SK-N-SH treated with all-trans-retinoic acid at 6 μM for 48 hours (cell line): ENCODE data around the gene B4GALT2.
A peak's percentile ranks its signal among the peaks of the same experiment; 100 is the strongest.

Source experiments
- ATAC-seq: fragments of 200-7000 bp; cut with Tn5 transposase; 3 replicates; pipeline ENCODE4 v1.9.1; 2020; ENCODE audit warnings: mild to moderate bottlenecking, moderate library complexity
- ARNTL ChIP-seq: fragments of 450-650 bp; formaldehyde crosslinking; IDR thresholded peaks from 2 replicates; pipeline ENCODE4 v1.5.0; 2020; ENCODE audit warnings: low read depth, mild to moderate bottlenecking, moderate library complexity, borderline replicate concordance
- BACH2 ChIP-seq: fragments of 250-450 bp; sonication (Bioruptor Pico); IDR thresholded peaks from 2 replicates; pipeline ENCODE4 v1.9.0; 2021; ENCODE audit warnings: mild to moderate bottlenecking, borderline replicate concordance
- CSDC2 ChIP-seq: fragments of 250-450 bp; sonication (Bioruptor Pico); IDR thresholded peaks from 2 replicates; pipeline ENCODE4 v1.5.0; 2020; ENCODE audit warnings: mild to moderate bottlenecking, moderate library complexity
- ESRRG ChIP-seq: fragments of 250-450 bp; sonication (Bioruptor Pico); IDR thresholded peaks from 2 replicates; pipeline ENCODE4 v1.6.1; 2021; ENCODE audit warnings: mild to moderate bottlenecking
- GLIS3 ChIP-seq: fragments of 250-450 bp; sonication (Bioruptor Pico); IDR thresholded peaks from 2 replicates; pipeline ENCODE4 v1.5.0; 2020; ENCODE audit warnings: mild to moderate bottlenecking, moderate library complexity
- ISL1 ChIP-seq: fragments of 250-450 bp; sonication (Bioruptor Pico); IDR thresholded peaks from 2 replicates; pipeline ENCODE4 v2.1.2; 2022; ENCODE audit warnings: mild to moderate bottlenecking, moderate library complexity
- OSR1 ChIP-seq: fragments of 250-450 bp; sonication (Bioruptor Pico); IDR thresholded peaks from 2 replicates; pipeline ENCODE4 v1.8.0; 2022; ENCODE audit warnings: moderate library complexity, mild to moderate bottlenecking, inconsistent platforms
- SNAI2 ChIP-seq: fragments of 250-450 bp; sonication (Bioruptor Pico); IDR thresholded peaks from 2 replicates; pipeline ENCODE4 v1.5.0; 2020; ENCODE audit warnings: mild to moderate bottlenecking, moderate library complexity
- TCF4 ChIP-seq: fragments of 250-450 bp; sonication (Bioruptor Pico); IDR thresholded peaks from 2 replicates; pipeline ENCODE4 v1.8.0; 2021; ENCODE audit warnings: mild to moderate bottlenecking, moderate library complexity, borderline replicate concordance
- TOX ChIP-seq: fragments of 250-450 bp; sonication (Bioruptor Pico); IDR thresholded peaks from 2 replicates; pipeline ENCODE4 v1.8.0; 2021; ENCODE audit warnings: mild to moderate bottlenecking, moderate library complexity, borderline replicate concordance
- ZC3H10 ChIP-seq: fragments of 250-450 bp; sonication (Bioruptor Pico); IDR thresholded peaks from 2 replicates; pipeline ENCODE4 v1.5.1; 2021; ENCODE audit warnings: mild to moderate bottlenecking, moderate library complexity
- ZFP3 ChIP-seq: fragments of 250-450 bp; sonication (Bioruptor Pico); IDR thresholded peaks from 2 replicates; pipeline ENCODE4 v1.5.0; 2020; ENCODE audit warnings: mild to moderate bottlenecking, moderate library complexity
- ZFP30 ChIP-seq: fragments of 450-650 bp; formaldehyde crosslinking; IDR thresholded peaks from 2 replicates; pipeline ENCODE4 v1.5.0; 2022; ENCODE audit warnings: mild to moderate bottlenecking, moderate library complexity
- ZNF565 ChIP-seq: fragments of 450-650 bp; formaldehyde crosslinking; conservative IDR thresholded peaks from 2 replicates; pipeline ENCODE4 v1.5.0; 2020; ENCODE audit warnings: low read depth, mild to moderate bottlenecking, moderate library complexity
- ZNF70 ChIP-seq: fragments of 450-650 bp; formaldehyde crosslinking; IDR thresholded peaks from 2 replicates; pipeline ENCODE4 v1.5.0; 2020; ENCODE audit warnings: mild to moderate bottlenecking, moderate library complexity
- ZNF8 ChIP-seq: fragments of 450-650 bp; formaldehyde crosslinking; IDR thresholded peaks from 2 replicates; pipeline ENCODE4 v1.5.0; 2020; ENCODE audit warnings: mild to moderate bottlenecking, moderate library complexity
- TF ChIP-seq, protein P1 (sequence below): fragments of 250-450 bp; sonication (Bioruptor Pico); IDR thresholded peaks from 2 replicates; pipeline ENCODE4 v1.8.0; 2020; ENCODE audit warnings: mild to moderate bottlenecking, moderate library complexity, borderline replicate concordance
- TF ChIP-seq, protein P2 (sequence below): fragments of 250-450 bp; sonication (Bioruptor Pico); IDR thresholded peaks from 2 replicates; pipeline ENCODE4 v1.5.0; 2020; ENCODE audit warnings: mild to moderate bottlenecking, moderate library complexity
- TF ChIP-seq, protein P3 (sequence below): fragments of 250-450 bp; sonication (Bioruptor Pico); IDR thresholded peaks from 2 replicates; pipeline ENCODE4 v1.5.1; 2021; ENCODE audit warnings: mild to moderate bottlenecking, moderate library complexity
- TF ChIP-seq, protein P4 (sequence below): fragments of 250-450 bp; sonication (Bioruptor Pico); IDR thresholded peaks from 2 replicates; pipeline ENCODE4 v1.8.0; 2021; ENCODE audit warnings: low read depth, mild to moderate bottlenecking, moderate library complexity, borderline replicate concordance

B4GALT2 gene

DNA sequence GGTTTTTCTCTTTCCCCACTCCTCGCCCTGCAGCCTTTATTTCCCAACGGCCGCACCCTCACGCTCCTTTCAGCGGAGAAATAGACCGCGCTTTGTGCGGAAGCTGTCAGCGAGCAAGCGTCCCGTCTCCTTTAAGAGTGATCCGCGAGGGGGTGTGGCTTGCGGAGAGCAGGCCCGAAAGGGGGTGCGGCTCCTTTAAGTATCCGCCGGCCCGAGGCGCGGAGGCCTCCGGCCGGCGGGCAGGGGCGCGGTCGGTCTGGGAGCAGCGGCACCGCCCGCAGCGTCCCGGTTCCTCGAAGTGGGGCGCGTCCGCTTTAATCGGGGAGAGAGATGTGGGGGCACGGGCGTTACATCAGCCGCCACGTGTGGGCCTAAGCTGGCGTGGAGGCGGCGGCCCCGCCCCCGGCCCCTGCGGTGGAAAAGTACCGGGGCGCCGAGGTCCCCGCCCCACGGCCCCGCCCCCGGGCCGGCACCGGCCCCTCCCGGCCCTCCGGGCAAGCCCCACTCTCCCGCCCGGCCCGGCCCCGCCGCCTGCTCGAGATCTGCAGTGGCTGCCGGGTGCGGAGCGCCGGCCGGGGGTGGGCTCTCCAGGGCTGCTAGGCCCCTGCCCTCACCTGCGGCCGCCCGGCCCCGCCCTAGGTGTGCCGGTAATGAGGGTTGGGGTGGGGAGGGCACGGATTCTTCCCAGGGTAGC lies 51.0 kb downstream of the B4GALT2 start:
- TF ChIP-seq ZNF565 (CRISPR knock-in tag) (no peak), CSDC2 (no peak), ZFP3 (CRISPR knock-in tag) (no peak), ESRRG (CRISPR knock-in tag) (no peak), SNAI2 (no peak), ZNF8 (CRISPR knock-in tag) (no peak), ZFP30 (CRISPR knock-in tag) (no peak), OSR1 (CRISPR knock-in tag) (no peak), TOX (CRISPR knock-in tag) (no peak)
- peak; percentile 83 for ATAC-seq

DNA sequence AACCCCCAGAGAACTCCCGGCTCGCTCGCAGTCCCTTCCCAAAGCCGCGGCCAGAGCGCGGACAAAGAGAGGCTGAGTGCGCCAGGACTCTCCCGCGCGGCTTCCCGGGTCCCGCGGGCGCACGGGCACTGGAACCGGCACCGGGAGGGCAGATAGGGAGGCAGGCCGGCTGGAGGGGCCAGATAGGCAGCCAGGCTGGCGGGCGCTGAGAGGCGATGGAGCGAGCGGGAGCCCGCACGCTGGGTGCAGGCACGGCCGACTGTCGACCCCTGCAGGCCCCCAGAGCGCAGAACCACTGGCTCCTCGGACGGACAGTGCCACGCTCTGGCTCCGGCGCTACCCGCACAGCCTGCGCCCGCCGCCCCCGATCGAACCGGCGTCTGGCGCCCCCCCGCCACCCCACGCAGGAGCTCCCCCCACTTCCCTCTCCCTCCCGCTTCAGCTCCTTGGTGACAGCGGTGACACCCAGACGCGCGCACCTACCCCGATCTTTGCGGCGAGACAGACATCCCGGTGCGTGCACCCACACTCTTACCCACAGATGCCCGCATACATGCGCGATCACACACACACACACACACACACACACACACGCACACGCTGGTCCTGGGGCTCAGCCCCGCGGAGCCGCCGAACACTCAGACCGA lies 51.7 kb downstream of the B4GALT2 start:
- ATAC-seq, result peak; percentile 71
- no peak for TF ChIP-seq ZFP3 (CRISPR knock-in tag)

DNA sequence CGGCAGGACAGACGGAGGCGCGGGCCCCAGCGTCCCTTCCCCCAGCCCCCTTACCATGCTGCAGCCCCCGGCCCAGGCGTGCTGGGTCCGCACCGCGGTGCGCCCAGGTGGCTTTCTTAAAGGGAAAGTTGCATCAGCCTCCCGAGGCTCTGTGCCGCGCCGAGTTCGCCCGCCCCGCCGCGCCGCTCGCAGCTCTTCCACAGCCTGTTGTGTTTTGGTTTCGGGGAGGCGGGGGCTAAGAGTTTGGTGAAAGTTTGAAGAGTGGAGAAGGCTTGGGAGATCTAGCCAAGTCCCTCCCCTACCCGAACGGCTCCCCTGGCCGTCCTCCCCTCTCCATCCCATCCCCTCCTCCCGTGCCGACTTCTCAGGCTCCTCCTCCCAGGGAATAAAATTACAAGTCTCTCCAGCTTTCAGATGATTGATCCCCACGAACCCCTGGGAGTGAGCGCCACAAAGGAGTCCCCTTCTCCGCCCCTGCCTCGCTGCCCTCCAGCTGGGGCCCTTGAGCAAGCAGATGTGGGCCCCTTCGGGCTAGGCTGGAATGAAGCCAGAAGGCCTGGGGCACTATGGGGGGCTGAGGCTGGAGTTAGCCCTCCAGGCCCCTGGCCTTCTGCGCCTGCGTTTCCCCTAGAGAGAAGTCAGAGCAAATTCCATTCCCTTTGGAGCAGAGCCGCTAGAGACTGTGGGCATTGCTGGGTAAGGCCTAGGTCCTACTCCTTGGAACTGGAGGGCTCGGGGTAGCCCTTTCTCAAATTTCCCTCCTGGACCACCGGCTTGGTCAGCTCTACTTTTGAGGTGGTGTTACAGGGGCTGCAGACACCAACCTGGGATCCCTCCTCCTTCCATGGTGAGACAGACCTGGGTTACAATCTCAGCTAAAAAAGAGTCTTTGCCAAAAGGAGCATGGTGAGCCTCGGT lies 52.5 kb downstream of the B4GALT2 start, which contains the start of gene SLC6A9:
Gene SLC6A9 (minus strand): TSS at position 211 of the 918 bp plus-strand sequence. CDS start 7,185 bp downstream, outside the sequence.
- ATAC-seq, result peak; percentile 28

DNA sequence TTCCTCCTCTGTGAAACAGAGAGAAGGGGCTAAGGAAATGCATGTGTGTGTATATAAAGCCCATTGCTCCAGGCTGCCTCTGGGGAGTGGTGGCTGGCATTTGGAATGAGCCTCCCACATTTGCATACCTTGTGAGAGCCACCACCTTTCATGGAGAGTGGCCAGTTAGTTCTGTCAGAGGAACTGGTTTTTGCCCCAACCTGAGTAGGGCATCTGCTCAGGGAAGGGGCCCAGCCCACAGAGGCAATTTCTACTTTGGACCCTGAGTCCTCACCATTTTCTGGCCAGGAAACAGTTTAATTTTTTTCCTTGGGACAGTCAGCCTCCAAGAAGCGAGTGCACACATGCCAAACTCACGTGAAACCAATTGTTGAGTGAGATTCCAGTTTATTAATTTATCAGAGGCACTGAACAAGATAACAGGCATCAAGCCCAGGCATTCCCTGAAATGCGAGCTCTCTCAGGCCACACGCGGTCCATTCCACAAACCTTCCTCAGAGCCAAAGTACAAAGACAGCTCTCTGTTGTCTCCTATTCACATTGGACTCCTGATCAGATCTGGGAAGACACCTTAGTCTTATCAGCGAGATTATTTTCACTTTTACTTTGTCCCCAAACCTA lies 53.3 kb downstream of the B4GALT2 start:
- TF ChIP-seq ZNF8 (CRISPR knock-in tag), result no peak
- no peak for TF ChIP-seq BACH2
- no peak for TF ChIP-seq GLIS3
- no peak for TF ChIP-seq ZC3H10 (CRISPR knock-in tag)
- no peak for TF ChIP-seq SNAI2
- no peak for TF ChIP-seq CSDC2
- no peak for TF ChIP-seq OSR1 (CRISPR knock-in tag)
- TF ChIP-seq ZFP30 (CRISPR knock-in tag), result no peak
- TF ChIP-seq ZNF565 (CRISPR knock-in tag), result no peak
- TF ChIP-seq, protein P1, sequence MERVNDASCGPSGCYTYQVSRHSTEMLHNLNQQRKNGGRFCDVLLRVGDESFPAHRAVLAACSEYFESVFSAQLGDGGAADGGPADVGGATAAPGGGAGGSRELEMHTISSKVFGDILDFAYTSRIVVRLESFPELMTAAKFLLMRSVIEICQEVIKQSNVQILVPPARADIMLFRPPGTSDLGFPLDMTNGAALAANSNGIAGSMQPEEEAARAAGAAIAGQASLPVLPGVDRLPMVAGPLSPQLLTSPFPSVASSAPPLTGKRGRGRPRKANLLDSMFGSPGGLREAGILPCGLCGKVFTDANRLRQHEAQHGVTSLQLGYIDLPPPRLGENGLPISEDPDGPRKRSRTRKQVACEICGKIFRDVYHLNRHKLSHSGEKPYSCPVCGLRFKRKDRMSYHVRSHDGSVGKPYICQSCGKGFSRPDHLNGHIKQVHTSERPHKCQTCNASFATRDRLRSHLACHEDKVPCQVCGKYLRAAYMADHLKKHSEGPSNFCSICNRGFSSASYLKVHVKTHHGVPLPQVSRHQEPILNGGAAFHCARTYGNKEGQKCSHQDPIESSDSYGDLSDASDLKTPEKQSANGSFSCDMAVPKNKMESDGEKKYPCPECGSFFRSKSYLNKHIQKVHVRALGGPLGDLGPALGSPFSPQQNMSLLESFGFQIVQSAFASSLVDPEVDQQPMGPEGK (CRISPR knock-in tag), result no peak
- TF ChIP-seq ARNTL (CRISPR knock-in tag), result no peak
- TF ChIP-seq ZFP3 (CRISPR knock-in tag), result no peak
- TF ChIP-seq ESRRG (CRISPR knock-in tag), result no peak
- TF ChIP-seq, protein P2, sequence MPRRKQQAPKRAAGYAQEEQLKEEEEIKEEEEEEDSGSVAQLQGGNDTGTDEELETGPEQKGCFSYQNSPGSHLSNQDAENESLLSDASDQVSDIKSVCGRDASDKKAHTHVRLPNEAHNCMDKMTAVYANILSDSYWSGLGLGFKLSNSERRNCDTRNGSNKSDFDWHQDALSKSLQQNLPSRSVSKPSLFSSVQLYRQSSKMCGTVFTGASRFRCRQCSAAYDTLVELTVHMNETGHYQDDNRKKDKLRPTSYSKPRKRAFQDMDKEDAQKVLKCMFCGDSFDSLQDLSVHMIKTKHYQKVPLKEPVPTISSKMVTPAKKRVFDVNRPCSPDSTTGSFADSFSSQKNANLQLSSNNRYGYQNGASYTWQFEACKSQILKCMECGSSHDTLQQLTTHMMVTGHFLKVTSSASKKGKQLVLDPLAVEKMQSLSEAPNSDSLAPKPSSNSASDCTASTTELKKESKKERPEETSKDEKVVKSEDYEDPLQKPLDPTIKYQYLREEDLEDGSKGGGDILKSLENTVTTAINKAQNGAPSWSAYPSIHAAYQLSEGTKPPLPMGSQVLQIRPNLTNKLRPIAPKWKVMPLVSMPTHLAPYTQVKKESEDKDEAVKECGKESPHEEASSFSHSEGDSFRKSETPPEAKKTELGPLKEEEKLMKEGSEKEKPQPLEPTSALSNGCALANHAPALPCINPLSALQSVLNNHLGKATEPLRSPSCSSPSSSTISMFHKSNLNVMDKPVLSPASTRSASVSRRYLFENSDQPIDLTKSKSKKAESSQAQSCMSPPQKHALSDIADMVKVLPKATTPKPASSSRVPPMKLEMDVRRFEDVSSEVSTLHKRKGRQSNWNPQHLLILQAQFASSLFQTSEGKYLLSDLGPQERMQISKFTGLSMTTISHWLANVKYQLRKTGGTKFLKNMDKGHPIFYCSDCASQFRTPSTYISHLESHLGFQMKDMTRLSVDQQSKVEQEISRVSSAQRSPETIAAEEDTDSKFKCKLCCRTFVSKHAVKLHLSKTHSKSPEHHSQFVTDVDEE (CRISPR knock-in tag), result no peak
- no peak for TF ChIP-seq ISL1
- TF ChIP-seq TOX (CRISPR knock-in tag), result no peak
- TF ChIP-seq, protein P3, sequence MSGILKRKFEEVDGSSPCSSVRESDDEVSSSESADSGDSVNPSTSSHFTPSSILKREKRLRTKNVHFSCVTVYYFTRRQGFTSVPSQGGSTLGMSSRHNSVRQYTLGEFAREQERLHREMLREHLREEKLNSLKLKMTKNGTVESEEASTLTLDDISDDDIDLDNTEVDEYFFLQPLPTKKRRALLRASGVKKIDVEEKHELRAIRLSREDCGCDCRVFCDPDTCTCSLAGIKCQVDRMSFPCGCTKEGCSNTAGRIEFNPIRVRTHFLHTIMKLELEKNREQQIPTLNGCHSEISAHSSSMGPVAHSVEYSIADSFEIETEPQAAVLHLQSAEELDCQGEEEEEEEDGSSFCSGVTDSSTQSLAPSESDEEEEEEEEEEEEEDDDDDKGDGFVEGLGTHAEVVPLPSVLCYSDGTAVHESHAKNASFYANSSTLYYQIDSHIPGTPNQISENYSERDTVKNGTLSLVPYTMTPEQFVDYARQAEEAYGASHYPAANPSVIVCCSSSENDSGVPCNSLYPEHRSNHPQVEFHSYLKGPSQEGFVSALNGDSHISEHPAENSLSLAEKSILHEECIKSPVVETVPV (CRISPR knock-in tag), result no peak
- TF ChIP-seq, protein P4, sequence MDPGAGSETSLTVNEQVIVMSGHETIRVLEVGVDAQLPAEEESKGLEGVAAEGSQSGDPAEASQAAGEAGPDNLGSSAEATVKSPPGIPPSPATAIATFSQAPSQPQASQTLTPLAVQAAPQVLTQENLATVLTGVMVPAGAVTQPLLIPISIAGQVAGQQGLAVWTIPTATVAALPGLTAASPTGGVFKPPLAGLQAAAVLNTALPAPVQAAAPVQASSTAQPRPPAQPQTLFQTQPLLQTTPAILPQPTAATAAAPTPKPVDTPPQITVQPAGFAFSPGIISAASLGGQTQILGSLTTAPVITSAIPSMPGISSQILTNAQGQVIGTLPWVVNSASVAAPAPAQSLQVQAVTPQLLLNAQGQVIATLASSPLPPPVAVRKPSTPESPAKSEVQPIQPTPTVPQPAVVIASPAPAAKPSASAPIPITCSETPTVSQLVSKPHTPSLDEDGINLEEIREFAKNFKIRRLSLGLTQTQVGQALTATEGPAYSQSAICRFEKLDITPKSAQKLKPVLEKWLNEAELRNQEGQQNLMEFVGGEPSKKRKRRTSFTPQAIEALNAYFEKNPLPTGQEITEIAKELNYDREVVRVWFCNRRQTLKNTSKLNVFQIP, result no peak
- no peak for TF ChIP-seq TCF4 (CRISPR knock-in tag)
- TF ChIP-seq ZNF70 (CRISPR knock-in tag), result no peak

More for the DNA sequence above, 52.5 kb downstream of the B4GALT2 start, which contains the start of gene SLC6A9:
- TF ChIP-seq SNAI2, result no peak

More for the DNA sequence above, 53.3 kb downstream of the B4GALT2 start:
- ATAC-seq, result no peak
